H1 (cell line): ENCODE measurements around the gene PRRX2. TPM values are rescaled to one million over a fixed set of nuclear protein-coding genes. Genes with fewer than 3 reads are reported as not detected.
"Not testable (repeated sequence)": the region's sequence is repeated elsewhere in the genome, so short reads cannot be mapped to it uniquely, and the experiment has no call there.

Experiments used
- CTCF ChIA-PET: fragments of 300-600 bp; sonication (Branson Sonifier 250); formaldehyde crosslinking; loops from one replicate; lab custom pipeline; 2021; ENCODE audit not compliant: partially characterized antibody; lab: Charles Lee
- POLR2A ChIA-PET: fragments of 300-600 bp; sonication (Branson Sonifier 250); formaldehyde crosslinking; loops from one replicate; lab custom pipeline; 2021; ENCODE audit warnings: inconsistent platforms; ENCODE audit not compliant: partially characterized antibody; lab: Charles Lee
- DNase-seq, 2 experiments: peaks; one replicate each; pipeline versions ENCODE4 v3.0.0 to v3.0.0-alpha.2; 2010 to 2022; ENCODE audit warnings: low spot score in 2 of 2, low read depth in 1 of 2, mixed read lengths in 1 of 2
- FAIRE-seq: peaks from 2 replicates; lab custom pipeline; 2011; peaks lifted over from hg19 to GRCh38; lab: Jason Lieb, UNC
- H2AFZ ChIP-seq: 2 replicates; pipeline ENCODE4 v1.8.1; 2012; ENCODE audit warnings: low read length, inconsistent platforms
- H2AK5ac ChIP-seq: 2 replicates; pipeline ENCODE4 v1.6.1; 2013; ENCODE audit warnings: low read depth, low read length
- H2BK120ac ChIP-seq: replicated peaks from 2 replicates; pipeline ENCODE3; 2013; ENCODE audit warnings: low read depth, low read length, inconsistent platforms
- H2BK12ac ChIP-seq: 2 replicates; pipeline ENCODE4 v1.6.1; 2013; ENCODE audit warnings: low read depth, low read length
- H2BK15ac ChIP-seq: 2 replicates; pipeline ENCODE4 v1.6.1; 2013; ENCODE audit warnings: low read length
- H2BK20ac ChIP-seq: 2 replicates; pipeline ENCODE4 v1.6.1; 2013; ENCODE audit warnings: low read length
- H2BK5ac ChIP-seq: 2 replicates; pipeline ENCODE4 v1.6.1; 2013; ENCODE audit warnings: low read depth, low read length
- H3K14ac ChIP-seq: 2 replicates; pipeline ENCODE4 v1.6.1; 2013; ENCODE audit warnings: inconsistent platforms; ENCODE audit not compliant: insufficient read length
- H3K18ac ChIP-seq: 2 replicates; pipeline ENCODE4 v1.6.1; 2013; ENCODE audit warnings: low read length; ENCODE audit errors: extremely low read depth
- H3K23ac ChIP-seq: 2 replicates; pipeline ENCODE4 v1.6.1; 2013; ENCODE audit warnings: inconsistent platforms; ENCODE audit not compliant: insufficient read length
- H3K23me2 ChIP-seq: 2 replicates; pipeline ENCODE4 v1.6.1; 2013; ENCODE audit warnings: low read depth, low read length
- H3K27ac ChIP-seq: 2 replicates; pipeline ENCODE4 v1.6.1; 2011; ENCODE audit warnings: low read depth, low read length, inconsistent platforms
- H3K27me3 ChIP-seq, 4 experiments: replicated peaks in 1 of 4; 1 replicate in 1 of 4; 2 replicates in 3 of 4; pipeline versions ENCODE4 v1.6.1 to v1.8.1; 2011 to 2013; ENCODE audit warnings: low read length in 3 of 4, mild to moderate bottlenecking in 3 of 4, inconsistent platforms in 2 of 4, mixed read lengths in 2 of 4, moderate library complexity in 1 of 4; ENCODE audit not compliant: control insufficient read depth in 3 of 4, insufficient read depth in 3 of 4; ENCODE audit errors: extremely low read depth in 1 of 4
- H3K36me3 ChIP-seq, 4 experiments: 2 replicates each; pipeline versions ENCODE4 v1.6.1 to v1.8.1; 2011 to 2013; ENCODE audit warnings: mild to moderate bottlenecking in 4 of 4, low read length in 3 of 4, moderate library complexity in 2 of 4, control low read depth in 1 of 4, inconsistent platforms in 1 of 4; ENCODE audit not compliant: insufficient read depth in 4 of 4, control insufficient read depth in 2 of 4
- H3K4ac ChIP-seq: replicated peaks from 2 replicates; pipeline ENCODE3; 2013; ENCODE audit warnings: low read length, low read depth, mixed read lengths, inconsistent platforms; ENCODE audit not compliant: insufficient read length
- H3K4me1 ChIP-seq, 4 experiments: replicated peaks in 1 of 4; 1 replicate in 1 of 4; 2 replicates in 3 of 4; pipeline versions ENCODE4 v1.6.1 to v1.8.1; 2011 to 2013; ENCODE audit warnings: low read length in 3 of 4, inconsistent platforms in 2 of 4, mixed read lengths in 1 of 4; ENCODE audit not compliant: insufficient read depth in 4 of 4, control insufficient read depth in 3 of 4
- H3K4me2 ChIP-seq, 2 experiments: 2 replicates each; pipeline versions ENCODE4 v1.6.1 to v1.8.1; 2011 to 2013; ENCODE audit warnings: low read depth in 2 of 2, low read length in 2 of 2, control low read depth in 1 of 2, inconsistent platforms in 1 of 2, mild to moderate bottlenecking in 1 of 2; ENCODE audit not compliant: insufficient read depth in 1 of 2
- H3K4me3 ChIP-seq, 4 experiments: fragments of 200-600, 300-600 bp in 1 of 4; sonication (generic), shearing (Covaris generic), sonication (Bioruptor Twin) in 1 of 4; 2 replicates each; pipeline versions ENCODE4 v1.5.1 to v1.8.1; 2011 to 2016; ENCODE audit warnings: low read length in 4 of 4, low read depth in 3 of 4, control low read depth in 2 of 4, inconsistent platforms in 2 of 4, mild to moderate bottlenecking in 2 of 4, mixed read lengths in 1 of 4, moderate library complexity in 1 of 4; ENCODE audit not compliant: insufficient read depth in 2 of 4; ENCODE audit errors: extremely low read depth in 1 of 4
- H3K56ac ChIP-seq: replicated peaks from 2 replicates; pipeline ENCODE3; 2013; ENCODE audit warnings: low read depth, mild to moderate bottlenecking, mixed read lengths, low read length, inconsistent platforms; ENCODE audit not compliant: insufficient read length
- H3K79me1 ChIP-seq: 2 replicates; pipeline ENCODE4 v1.6.1; 2013; ENCODE audit warnings: low read depth, low read length, control low read depth
- H3K79me2 ChIP-seq, 2 experiments: 2 replicates each; pipeline versions ENCODE4 v1.6.1 to v1.8.1; 2012 to 2013; ENCODE audit warnings: low read length in 2 of 2, mild to moderate bottlenecking in 2 of 2, inconsistent platforms in 1 of 2; ENCODE audit not compliant: insufficient read depth in 2 of 2, control insufficient read depth in 1 of 2
- H3K9ac ChIP-seq, 4 experiments: replicated peaks in 1 of 4; 1 replicate in 1 of 4; 2 replicates in 3 of 4; pipeline versions ENCODE4 v1.6.1 to v1.8.1; 2011 to 2013; ENCODE audit warnings: low read depth in 3 of 4, low read length in 3 of 4, control low read depth in 2 of 4, mild to moderate bottlenecking in 2 of 4, moderate library complexity in 2 of 4, inconsistent platforms in 1 of 4; ENCODE audit errors: extremely low read depth in 1 of 4
- H3K9me3 ChIP-seq, 2 experiments: 2 replicates each; pipeline versions ENCODE4 v1.6.1 to v1.8.1; 2012 to 2013; ENCODE audit warnings: mild to moderate bottlenecking in 2 of 2, moderate library complexity in 2 of 2, control low read depth in 1 of 2, inconsistent platforms in 1 of 2, low read depth in 1 of 2, low read length in 1 of 2, mixed read lengths in 1 of 2; ENCODE audit not compliant: insufficient read depth in 2 of 2
- H4K20me1 ChIP-seq, 2 experiments: replicated peaks in 1 of 2; 2 replicates each; pipeline versions ENCODE3 to v1.8.1; 2011 to 2013; ENCODE audit warnings: inconsistent platforms in 2 of 2, low read length in 2 of 2, mild to moderate bottlenecking in 1 of 2; ENCODE audit not compliant: insufficient read depth in 2 of 2, control insufficient read depth in 1 of 2
- H4K5ac ChIP-seq: 2 replicates; pipeline ENCODE4 v1.6.1; 2013; ENCODE audit warnings: low read length, low read depth, mixed read lengths, inconsistent platforms; ENCODE audit not compliant: insufficient read length
- H4K8ac ChIP-seq: 2 replicates; pipeline ENCODE4 v1.8.0; 2013; ENCODE audit warnings: mild to moderate bottlenecking, moderate library complexity, low read length, inconsistent platforms; ENCODE audit not compliant: insufficient read depth; ENCODE audit errors: extremely low read depth
- H4K91ac ChIP-seq: replicated peaks from 2 replicates; pipeline ENCODE3; 2013; ENCODE audit warnings: low read length, mixed read lengths, inconsistent platforms; ENCODE audit not compliant: insufficient read length
- WGBS, 2 experiments: shearing (Covaris generic) in 1 of 2; methylation state at CpG; one replicate each; pipeline versions ENCODE4 v1.1.6 to v1.1.7; 2013 to 2015; ENCODE audit warnings: low lambda C conversion rate in 2 of 2, mixed read lengths in 2 of 2, inconsistent platforms in 1 of 2, low coverage in 1 of 2, missing lambda C conversion rate in 1 of 2; ENCODE audit not compliant: insufficient replicate concordance in 2 of 2, insufficient coverage in 1 of 2, insufficient read length in 1 of 2; ENCODE audit errors: extremely low coverage in 1 of 2, missing lambda C conversion rate in 1 of 2; 5-methylcytosine and 5-hydroxymethylcytosine counted together
- polyA plus RNA-seq, 7 experiments: library from polyadenylated mRNA; depleted of rRNA in 3 of 7; stranded (reverse) in 5 of 7; unstranded in 2 of 7; fragments of >200 nt in 5 of 7; fragments of 200-250 nt in 2 of 7; gene quantifications; 1 replicate in 5 of 7; 2 replicates in 1 of 7; 4 replicates in 1 of 7; pipeline versions ENCODE4 v1.2.1 to v1.2.3, GENCODE V29; 2011 to 2013; ENCODE audit warnings: missing spikeins in 2 of 7, mixed read lengths in 2 of 7
- total RNA-seq: library from RNA; stranded (reverse); fragmentation: NEBNext Ultra II Directional; extraction: Animal tissue kit (Norgen Biotek cat#: 25700); gene quantifications from 2 replicates; pipeline ENCODE4 v1.2.1, GENCODE V29; 2021

PRRX2 gene
- total and polyA plus RNA-seq, 2 of the 8 experiments (the other 6 are each of a cell fraction or from before 2014, with no cell fraction given), result 5.8 to 9.2 TPM

- not testable (repeated sequence) for H4K91ac ChIP-seq, H2BK15ac ChIP-seq, H3K9me3 ChIP-seq, H3K27me3 ChIP-seq, FAIRE-seq, H3K18ac ChIP-seq, H2BK120ac ChIP-seq, H4K8ac ChIP-seq, DNase-seq, H3K56ac ChIP-seq, H2AFZ ChIP-seq, H3K4me3 ChIP-seq, H3K9ac ChIP-seq, H3K4me2 ChIP-seq, H2BK12ac ChIP-seq, H3K23me2 ChIP-seq, H4K5ac ChIP-seq, H2BK5ac ChIP-seq, H3K4me1 ChIP-seq, H3K14ac ChIP-seq, H3K27ac ChIP-seq, H3K23ac ChIP-seq, H2BK20ac ChIP-seq, H3K4ac ChIP-seq, H2AK5ac ChIP-seq
- CTCF ChIA-PET, result interaction anchor here (0.7 to 6.5 kb wide), 3 partner anchors 10 to 494 kb away, joined by 3 to 56 read pairs (median 4); partner anchors contain the start of gene NTMT1
- Histone ChIP-seq H3K79me2 (peaks cover 4 to 34% of the 10 kb centered on the region in 2 experiments; a peak in 3 of 4 replicates), H3K36me3 (peaks cover 13 to 64% (median 36%) of the 10 kb centered on the region in 4 experiments), H3K79me1 (peaks cover 18% of the 10 kb centered on the region), H4K20me1 (peaks cover 25 to 51% of the 10 kb centered on the region in 2 experiments)
- WGBS, 2 experiments, result 92% methylated on average over 10 of the region's 10 CpGs; no CpG with 5 or more reads in 1 of the 2 experiments
- POLR2A ChIA-PET, result interaction anchor here (0.7 to 8.2 kb wide), 5 partner anchors 9 to 473 kb away, joined by 3 to 95 read pairs (median 4); partner anchors contain the start of gene NTMT1
These were observed 29.1 kb upstream of the PRRX2 start for GRCh38 chr9:129636343-129636742.
